Osteocyte (in vitro differentiated cells): ENCODE measurements around the gene CANX. TPM values are rescaled to one million over a fixed set of nuclear protein-coding genes. Genes with fewer than 3 reads are reported as not detected.
A peak's percentile ranks its signal among the peaks of the same experiment; 100 is the strongest.

ENCODE experiments used
- DNase-seq: peaks from one replicate; pipeline ENCODE4 v3.0.0; 2021; ENCODE audit warnings: mixed read lengths; ENCODE audit not compliant: unreplicated experiment; ENCODE audit errors: extremely low spot score
- H3K27ac Mint-ChIP-seq: one replicate; pipeline ENCODE4 v1.8.0; 2021; ENCODE audit warnings: mild to moderate bottlenecking, mixed read lengths; ENCODE audit not compliant: unreplicated experiment
- H3K27me3 Mint-ChIP-seq: one replicate; pipeline ENCODE4 v1.8.0; 2021; ENCODE audit warnings: mixed read lengths; ENCODE audit not compliant: unreplicated experiment
- H3K36me3 Mint-ChIP-seq: one replicate; pipeline ENCODE4 v1.8.0; 2021; ENCODE audit warnings: mixed read lengths; ENCODE audit not compliant: unreplicated experiment
- H3K4me1 Mint-ChIP-seq: one replicate; pipeline ENCODE4 v1.8.0; 2021; ENCODE audit warnings: mixed read lengths; ENCODE audit not compliant: unreplicated experiment
- H3K4me3 Mint-ChIP-seq: one replicate; pipeline ENCODE4 v1.8.0; 2021; ENCODE audit warnings: mild to moderate bottlenecking, moderate library complexity, mixed read lengths; ENCODE audit not compliant: unreplicated experiment
- H3K9me3 Mint-ChIP-seq: one replicate; pipeline ENCODE4 v1.8.0; 2021; ENCODE audit warnings: mixed read lengths; ENCODE audit not compliant: unreplicated experiment
- total RNA-seq: library from RNA; stranded (reverse); gene quantifications from 2 replicates; pipeline ENCODE4 v1.2.1, GENCODE V29; 2021
- TF ChIP-seq, protein P1 (sequence below): fragments of 200-600 bp; sonication (generic); IDR thresholded peaks from 2 replicates; pipeline ENCODE4 v1.5.0; 2021; ENCODE audit warnings: antibody characterized with exemption, mild to moderate bottlenecking, moderate library complexity

The CANX gene
- total RNA-seq, 1 donor from 2014 or later: 809 TPM

DNA sequence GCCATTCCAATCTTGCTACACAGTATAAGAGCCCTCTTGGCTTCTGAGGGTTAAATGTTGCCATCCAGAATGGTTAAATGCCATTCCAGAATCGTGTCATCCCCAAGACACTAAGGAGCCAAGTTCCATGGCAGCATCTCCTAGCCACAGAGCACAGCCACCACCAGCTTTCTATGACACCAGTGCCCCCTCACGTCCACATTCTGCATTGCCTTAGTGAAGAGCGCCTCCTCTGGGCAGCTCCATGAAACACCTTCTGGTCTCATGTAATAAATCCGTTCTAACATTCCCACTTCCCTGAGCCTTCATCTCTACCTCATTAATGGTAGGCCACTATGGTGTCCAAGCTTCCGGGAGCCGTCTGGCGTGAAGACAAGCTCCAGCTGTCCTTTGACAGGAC, 30.4 kb upstream of the CANX start:
- Mint-ChIP-seq H3K4me3 (no peak overlapping the region), H3K9me3 (no peaks in the 10 kb centered on the region), H3K27me3 (no peaks in the 10 kb centered on the region), H3K27ac (no peak overlapping the region), H3K36me3 (peaks cover 9% of the 10 kb centered on the region), H3K4me1 (no peaks in the 10 kb centered on the region)
- TF ChIP-seq, protein P1, sequence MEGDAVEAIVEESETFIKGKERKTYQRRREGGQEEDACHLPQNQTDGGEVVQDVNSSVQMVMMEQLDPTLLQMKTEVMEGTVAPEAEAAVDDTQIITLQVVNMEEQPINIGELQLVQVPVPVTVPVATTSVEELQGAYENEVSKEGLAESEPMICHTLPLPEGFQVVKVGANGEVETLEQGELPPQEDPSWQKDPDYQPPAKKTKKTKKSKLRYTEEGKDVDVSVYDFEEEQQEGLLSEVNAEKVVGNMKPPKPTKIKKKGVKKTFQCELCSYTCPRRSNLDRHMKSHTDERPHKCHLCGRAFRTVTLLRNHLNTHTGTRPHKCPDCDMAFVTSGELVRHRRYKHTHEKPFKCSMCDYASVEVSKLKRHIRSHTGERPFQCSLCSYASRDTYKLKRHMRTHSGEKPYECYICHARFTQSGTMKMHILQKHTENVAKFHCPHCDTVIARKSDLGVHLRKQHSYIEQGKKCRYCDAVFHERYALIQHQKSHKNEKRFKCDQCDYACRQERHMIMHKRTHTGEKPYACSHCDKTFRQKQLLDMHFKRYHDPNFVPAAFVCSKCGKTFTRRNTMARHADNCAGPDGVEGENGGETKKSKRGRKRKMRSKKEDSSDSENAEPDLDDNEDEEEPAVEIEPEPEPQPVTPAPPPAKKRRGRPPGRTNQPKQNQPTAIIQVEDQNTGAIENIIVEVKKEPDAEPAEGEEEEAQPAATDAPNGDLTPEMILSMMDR: peak; percentile 63
- DNase-seq: no peak

DNA sequence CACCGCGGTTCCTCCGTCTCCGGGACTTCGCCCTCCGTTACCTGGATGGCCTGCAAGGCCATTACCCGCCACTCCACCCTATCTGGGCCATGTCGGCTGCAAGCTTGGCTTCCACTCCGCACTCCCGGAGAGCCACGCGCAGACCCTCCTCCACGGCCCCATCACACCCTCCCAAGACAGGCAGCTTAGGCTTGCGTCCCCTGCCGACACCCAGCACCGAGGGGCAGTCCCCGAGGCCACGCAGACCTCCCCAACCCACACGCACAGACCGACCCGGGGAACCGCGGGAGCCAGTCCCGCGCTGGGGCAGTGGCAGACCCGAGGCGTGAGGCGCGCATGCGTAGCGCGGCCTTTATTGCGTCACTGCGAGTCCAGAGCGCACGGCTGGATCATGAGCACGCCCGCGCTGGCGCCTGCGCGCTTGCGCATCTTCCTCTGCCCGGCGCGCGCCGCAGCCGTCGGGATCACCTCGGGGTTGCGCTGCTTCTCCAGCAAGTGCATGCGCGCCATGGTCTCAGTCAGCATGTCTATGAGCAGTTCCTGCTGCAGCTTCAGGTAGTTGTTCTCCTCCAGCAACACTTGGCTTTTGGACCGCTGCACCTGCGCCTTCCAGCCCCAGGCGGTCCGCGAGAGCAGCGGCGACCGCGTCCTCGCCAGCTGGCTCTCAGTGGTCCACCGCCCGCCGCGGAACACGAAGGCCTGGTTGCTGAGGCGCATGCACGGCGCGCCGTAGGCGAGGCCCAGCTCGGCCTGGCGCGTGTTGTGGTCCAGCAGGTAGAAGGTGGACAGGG, 20.3 kb upstream of the CANX start:
- H3K4me3 Mint-ChIP-seq: peak overlapping the region; percentile 95
- no peaks in the 10 kb centered on the region for H3K27me3 Mint-ChIP-seq
- peak overlapping the region; percentile 92 for H3K27ac Mint-ChIP-seq
- H3K9me3 Mint-ChIP-seq: no peaks in the 10 kb centered on the region
- H3K36me3 Mint-ChIP-seq: peaks cover 5% of the 10 kb centered on the region
- H3K4me1 Mint-ChIP-seq: peaks cover 27% of the 10 kb centered on the region
- DNase-seq: peak; percentile 98
- TF ChIP-seq, protein P1: no peak

DNA sequence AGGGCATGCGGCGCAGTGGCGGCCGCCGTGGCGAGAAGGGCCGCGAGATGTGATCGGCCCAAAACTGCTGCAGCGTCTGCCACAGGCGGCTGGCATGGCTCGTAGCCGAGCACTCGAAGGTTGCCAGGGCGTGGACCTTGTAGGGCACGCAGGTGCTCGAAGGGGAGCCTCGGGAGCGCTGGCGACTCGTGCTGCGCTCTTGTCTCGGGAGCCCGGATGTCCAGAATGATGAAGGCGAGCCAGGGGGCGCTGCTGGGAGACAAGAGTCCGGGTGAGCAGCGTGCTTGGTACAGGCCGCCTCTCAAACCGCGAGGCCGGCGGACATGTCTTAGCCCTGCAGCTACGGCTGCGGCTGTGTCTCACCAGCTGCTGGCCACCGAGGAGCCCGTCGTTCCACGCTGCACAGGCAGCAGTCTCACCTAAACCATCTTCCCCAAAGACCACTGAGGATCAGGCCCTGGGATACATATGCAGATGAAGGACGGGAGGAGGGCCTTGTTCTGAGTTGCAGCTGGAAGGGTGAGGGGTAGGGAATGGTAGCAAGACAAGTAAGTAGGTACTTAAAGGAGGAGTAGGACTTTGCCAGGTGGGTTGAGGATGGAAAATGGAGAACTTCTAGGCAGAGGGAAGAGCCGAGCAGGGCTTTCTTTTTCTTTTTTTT, 19.6 kb upstream of the CANX start:
- DNase-seq: peak; percentile 85
- Mint-ChIP-seq H3K27ac (peak overlapping the region; percentile 54), H3K9me3 (no peaks in the 10 kb centered on the region), H3K4me1 (peaks cover 27% of the 10 kb centered on the region), H3K4me3 (peak overlapping the region; percentile 95), H3K36me3 (peaks cover 5% of the 10 kb centered on the region), H3K27me3 (no peaks in the 10 kb centered on the region)
- TF ChIP-seq, protein P1: peak; percentile 45

DNA sequence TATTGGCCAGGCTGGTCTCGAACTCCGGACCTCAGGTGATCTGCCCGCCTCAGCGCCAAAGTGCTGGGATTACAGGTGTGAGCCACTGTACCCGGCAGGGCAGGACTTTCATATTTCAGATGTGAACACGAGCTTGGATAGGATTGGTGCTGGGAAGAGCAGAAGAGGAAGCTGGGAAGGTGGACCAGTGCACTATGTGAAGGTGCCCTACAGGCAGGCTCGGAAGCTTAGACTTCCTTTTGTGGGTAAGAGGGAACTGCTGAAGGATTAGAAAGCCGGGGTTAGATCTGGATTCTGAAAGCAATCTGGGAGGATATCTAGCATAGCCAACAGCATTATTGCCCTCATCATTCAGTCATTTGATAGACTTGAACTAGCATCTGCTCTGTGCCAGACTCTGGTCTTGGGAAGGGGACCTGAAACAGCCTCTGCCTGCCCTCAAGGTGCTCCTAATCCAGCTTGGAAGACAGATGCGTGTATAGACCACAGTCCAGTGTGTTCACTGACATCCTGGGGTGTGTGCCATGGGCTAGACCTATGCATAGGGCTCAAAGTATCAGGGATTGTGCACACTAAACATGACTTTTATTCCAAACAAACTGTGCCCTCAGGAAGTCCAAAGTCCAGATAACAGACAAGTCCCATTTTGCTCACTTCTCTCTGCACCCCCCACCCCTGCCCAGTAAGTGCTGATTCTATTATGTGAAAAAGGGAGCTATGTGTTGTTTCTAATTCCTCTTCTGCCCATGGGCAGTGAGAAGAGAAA, 18.6 kb upstream of the CANX start:
- DNase-seq: no peak
- Mint-ChIP-seq H3K27me3 (no peaks in the 10 kb centered on the region), H3K4me3 (peak overlapping the region; percentile 68), H3K9me3 (no peaks in the 10 kb centered on the region), H3K27ac (no peak overlapping the region), H3K4me1 (peaks cover 27% of the 10 kb centered on the region), H3K36me3 (peaks cover 4% of the 10 kb centered on the region)
- TF ChIP-seq, protein P1: no peak
